HG03103 (cell line): Measurements from ENCODE around the gene PARK7.

Source experiments
- ATAC-seq: cut with Tn5 transposase; IDR thresholded peaks from one replicate; pipeline ENCODE4 v1.9.1; 2021; ENCODE audit warnings: low read depth; ENCODE audit not compliant: unreplicated experiment

The PARK7 gene

GRCh38 chr1:7975212-7975865 lies 13.8 kb downstream of the PARK7 start:
- no peak for ATAC-seq

- no peak for ATAC-seq
Observed at GRCh38 chr1:7980984-7981383, 19.5 kb downstream of the PARK7 start.

- ATAC-seq, result no peak
Observed at GRCh38 chr1:7983086-7983778, 21.7 kb downstream of the PARK7 start.

GRCh38 chr1:7984811-7985210 lies 23.3 kb downstream of the PARK7 start:
- ATAC-seq, result no peak

- no peak for ATAC-seq
Observed at GRCh38 chr1:7985851-7986612, 24.5 kb downstream of the PARK7 start.

GRCh38 chr1:7987528-7987927 lies 26.0 kb downstream of the PARK7 start:
- no peak for ATAC-seq

GRCh38 chr1:7988576-7988975 lies 27.1 kb downstream of the PARK7 start:
- no peak for ATAC-seq

GRCh38 chr1:7989762-7990428 lies 28.4 kb downstream of the PARK7 start:
- ATAC-seq, result no peak

GRCh38 chr1:7991504-7992440 lies 30.3 kb downstream of the PARK7 start:
- no peak for ATAC-seq

GRCh38 chr1:7992885-7993284 lies 31.4 kb downstream of the PARK7 start:
- no peak for ATAC-seq

GRCh38 chr1:7993593-7994479 lies 32.3 kb downstream of the PARK7 start:
- ATAC-seq, result peak; percentile 72

GRCh38 chr1:7994827-7995226 lies 33.3 kb downstream of the PARK7 start:
- no peak for ATAC-seq

GRCh38 chr1:7995437-7995836 lies 33.9 kb downstream of the PARK7 start:
- no peak for ATAC-seq

- ATAC-seq, result no peak
Observed at GRCh38 chr1:8002329-8002910, 40.9 kb downstream of the PARK7 start.

GRCh38 chr1:8002921-8003320 lies 41.4 kb downstream of the PARK7 start:
- ATAC-seq, result no peak

GRCh38 chr1:8003438-8004112 lies 42.1 kb downstream of the PARK7 start:
- no peak for ATAC-seq

- ATAC-seq, result no peak
Observed at GRCh38 chr1:8004113-8004802, 42.7 kb downstream of the PARK7 start.
